Inflammatory macrophage treated with lipopolysaccharide for 4 hours (primary cell): ENCODE measurements around the gene MARK2.
"Not testable (repeated sequence)": the region's sequence is repeated elsewhere in the genome, so short reads cannot be mapped to it uniquely, and the experiment has no call there.

Source experiments
- DNase-seq: peaks from one replicate; pipeline ENCODE4 v3.0.0-alpha.2; 2020

MARK2 gene

GRCh38 chr11:63838678-63839507, at the start of gene MARK2:
TSS of gene MARK2 (plus strand) at chr11:63839110. CDS start at chr11:63839507, 397 bp downstream.
- peak; percentile 98 for DNase-seq

GRCh38 chr11:63791495-63792167, 47.3 kb upstream of the MARK2 start:
- no peak for DNase-seq

GRCh38 chr11:63793161-63793560, 45.7 kb upstream of the MARK2 start:
- peak; percentile 65 for DNase-seq

GRCh38 chr11:63795066-63795465, 43.8 kb upstream of the MARK2 start:
- no peak for DNase-seq

GRCh38 chr11:63800921-63801320, 38.0 kb upstream of the MARK2 start:
- no peak for DNase-seq

GRCh38 chr11:63802637-63803414, 36.1 kb upstream of the MARK2 start:
- DNase-seq = peak; percentile 14

- no peak for DNase-seq
Observed at GRCh38 chr11:63804259-63804658, 34.7 kb upstream of the MARK2 start.

GRCh38 chr11:63805844-63806415, 33.0 kb upstream of the MARK2 start:
- DNase-seq = no peak

GRCh38 chr11:63810383-63810782, 28.5 kb upstream of the MARK2 start:
- DNase-seq = not testable (repeated sequence)

GRCh38 chr11:63811522-63811921, 27.4 kb upstream of the MARK2 start:
- no peak for DNase-seq

- peak; percentile 67 for DNase-seq
Observed at GRCh38 chr11:63813035-63813562, 25.8 kb upstream of the MARK2 start, which contains the start of gene SPINDOC. TSS of gene SPINDOC (plus strand) at chr11:63813456. CDS start at chr11:63813687, 231 bp downstream.

GRCh38 chr11:63813563-63814382, 25.1 kb upstream of the MARK2 start:
- DNase-seq = no peak

- no peak for DNase-seq
Observed at GRCh38 chr11:63814383-63814736, 24.6 kb upstream of the MARK2 start.

GRCh38 chr11:63816166-63816565, 22.7 kb upstream of the MARK2 start:
- DNase-seq = peak; percentile 51

GRCh38 chr11:63816732-63817131, 22.2 kb upstream of the MARK2 start:
- no peak for DNase-seq

- no peak for DNase-seq
Observed at GRCh38 chr11:63817758-63818498, 21.0 kb upstream of the MARK2 start.

GRCh38 chr11:63818609-63819008, 20.3 kb upstream of the MARK2 start:
- no peak for DNase-seq

- DNase-seq = no peak
Observed at GRCh38 chr11:63821411-63821810, 17.5 kb upstream of the MARK2 start.

GRCh38 chr11:63826471-63827190, 12.3 kb upstream of the MARK2 start:
- no peak for DNase-seq

- DNase-seq = no peak
Observed at GRCh38 chr11:63829823-63830489, 9.0 kb upstream of the MARK2 start.
